Activated naive CD8-positive, alpha-beta T cell treated with anti-CD3 and anti-CD28 coated beads for 36 hours (primary cell): Measurements from ENCODE around the gene PFKFB3. TPM values are rescaled to one million over a fixed set of nuclear protein-coding genes. Genes with fewer than 3 reads are reported as not detected.
"Not testable (repeated sequence)": the region's sequence is repeated elsewhere in the genome, so short reads cannot be mapped to it uniquely, and the experiment has no call there.

Experiments
- DNase-seq: peaks from one replicate; pipeline ENCODE4 v3.0.0; 2021
- H3K27ac Mint-ChIP-seq: one replicate; pipeline ENCODE4 v1.8.0; 2022; ENCODE audit warnings: mild to moderate bottlenecking, moderate library complexity, mixed read lengths
- H3K27me3 Mint-ChIP-seq: one replicate; pipeline ENCODE4 v1.8.0; 2022; ENCODE audit warnings: mild to moderate bottlenecking, mixed read lengths
- H3K36me3 Mint-ChIP-seq: one replicate; pipeline ENCODE4 v1.8.0; 2021; ENCODE audit warnings: mild to moderate bottlenecking, mixed read lengths
- H3K4me1 Mint-ChIP-seq: one replicate; pipeline ENCODE4 v1.8.0; 2021; ENCODE audit warnings: mixed read lengths
- H3K4me3 Mint-ChIP-seq: one replicate; pipeline ENCODE4 v1.8.0; 2022; ENCODE audit warnings: mild to moderate bottlenecking, moderate library complexity, mixed read lengths
- H3K9me3 Mint-ChIP-seq: one replicate; pipeline ENCODE4 v1.8.0; 2022; ENCODE audit warnings: mixed read lengths
- total RNA-seq, 2 experiments: library from RNA; stranded (reverse); gene quantifications; one replicate each; pipeline ENCODE4 v1.2.3, GENCODE V29; 2021

PFKFB3 gene
- total RNA-seq, 2 experiments from 2014 or later: 72.6 to 73.0 TPM

DNA sequence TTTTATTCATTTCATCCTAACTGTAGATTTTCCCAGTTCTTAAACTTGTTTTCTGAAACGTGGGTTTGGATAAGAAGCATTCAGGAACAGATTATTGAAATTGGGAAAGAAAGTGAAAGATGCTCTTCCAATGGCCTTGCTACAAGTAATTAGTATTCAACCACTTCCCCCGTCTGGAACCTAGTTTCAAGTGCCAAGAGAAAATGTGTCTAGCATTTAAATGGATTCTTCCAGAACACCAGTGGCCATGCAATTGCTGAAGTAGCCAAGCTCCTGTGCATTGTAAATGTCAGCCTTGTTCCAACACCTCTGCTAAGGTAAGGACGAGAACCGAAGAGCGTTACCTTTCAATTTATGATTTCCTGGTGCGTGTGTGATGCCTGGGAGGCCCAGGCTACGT, 68.2 kb downstream of the PFKFB3 start:
- Mint-ChIP-seq H3K27me3 (no peaks in the 10 kb centered on the region), H3K27ac (peak overlapping the region; percentile 94), H3K4me3 (peak overlapping the region; percentile 46), H3K9me3 (peaks cover 8% of the 10 kb centered on the region), H3K36me3 (peaks cover 22% of the 10 kb centered on the region), H3K4me1 (peaks cover 55% of the 10 kb centered on the region)
- DNase-seq: no peak

DNA sequence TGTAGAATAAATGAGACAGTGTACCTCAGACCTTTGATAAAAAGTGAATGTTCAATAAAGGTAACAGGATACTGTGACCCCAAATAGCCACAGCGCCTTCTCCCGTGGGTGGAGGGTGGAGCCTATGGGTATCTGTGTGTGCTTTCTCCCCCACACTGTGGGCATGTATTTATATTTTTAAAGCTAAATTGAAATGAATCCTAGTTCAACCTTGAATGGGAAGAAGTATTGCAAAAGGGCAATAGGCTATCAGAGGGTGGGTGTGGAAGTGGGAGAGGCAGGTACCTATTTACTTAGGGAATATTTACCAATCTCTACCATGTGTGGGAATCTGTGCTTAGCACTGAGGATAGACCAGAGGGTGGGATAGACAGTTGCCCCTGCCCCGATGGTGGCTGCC, 68.9 kb downstream of the PFKFB3 start:
- H3K27me3 Mint-ChIP-seq: no peaks in the 10 kb centered on the region
- peaks cover 8% of the 10 kb centered on the region for H3K9me3 Mint-ChIP-seq
- no peak overlapping the region for H3K4me3 Mint-ChIP-seq
- peaks cover 56% of the 10 kb centered on the region for H3K4me1 Mint-ChIP-seq
- peak; percentile 20 for DNase-seq
- peak overlapping the region; percentile 94 for H3K27ac Mint-ChIP-seq
- H3K36me3 Mint-ChIP-seq: peaks cover 22% of the 10 kb centered on the region

DNA sequence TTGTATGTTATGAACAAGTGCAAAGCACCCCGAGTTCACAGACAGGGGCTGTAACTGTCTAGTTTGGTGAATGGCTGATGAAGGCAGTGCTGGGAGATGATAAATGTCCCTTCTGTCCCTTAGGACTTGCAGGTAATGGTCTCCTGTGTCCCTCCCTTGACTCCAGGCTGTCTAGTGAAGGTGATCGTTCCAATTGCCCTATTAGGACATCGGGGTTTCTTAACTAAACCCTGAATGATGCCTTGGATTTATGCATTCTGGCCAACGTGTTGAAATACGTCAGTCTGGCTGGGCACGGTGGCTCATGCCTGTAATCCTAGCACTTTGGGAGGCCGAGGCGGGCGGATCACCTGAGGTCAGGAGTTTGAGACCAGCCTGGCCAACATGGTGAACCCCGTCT, 69.4 kb downstream of the PFKFB3 start:
- Mint-ChIP-seq H3K27ac (peak overlapping the region; percentile 62), H3K27me3 (no peaks in the 10 kb centered on the region), H3K9me3 (peaks cover 12% of the 10 kb centered on the region), H3K4me3 (no peak overlapping the region), H3K4me1 (peaks cover 55% of the 10 kb centered on the region), H3K36me3 (peaks cover 24% of the 10 kb centered on the region)
- DNase-seq: no peak

DNA sequence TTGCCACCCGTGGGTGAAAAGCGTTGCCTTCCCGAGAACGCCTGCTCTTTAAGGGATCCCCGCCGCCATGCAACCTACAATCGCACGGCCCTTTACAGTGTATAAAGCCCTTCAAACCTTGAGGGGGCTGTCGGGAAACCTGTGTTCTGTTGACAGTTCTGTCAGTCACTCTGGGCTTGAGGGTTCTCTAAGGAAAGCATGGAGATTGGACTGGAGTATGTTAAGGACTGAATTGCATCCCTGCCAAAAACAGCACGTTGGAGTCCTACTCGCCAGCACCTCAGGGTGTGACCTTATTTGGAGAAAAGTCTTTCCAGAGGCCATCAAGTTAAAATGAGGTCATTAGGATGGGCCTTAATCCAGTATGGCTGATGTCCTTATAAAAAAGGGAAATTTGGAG, 70.6 kb downstream of the PFKFB3 start:
- no peaks in the 10 kb centered on the region for H3K27me3 Mint-ChIP-seq
- H3K4me3 Mint-ChIP-seq: no peak overlapping the region
- H3K27ac Mint-ChIP-seq: peak overlapping the region; percentile 38
- H3K4me1 Mint-ChIP-seq: peaks cover 48% of the 10 kb centered on the region
- H3K9me3 Mint-ChIP-seq: peaks cover 14% of the 10 kb centered on the region
- DNase-seq: no peak
- peaks cover 28% of the 10 kb centered on the region for H3K36me3 Mint-ChIP-seq

GRCh38 chr10:6274040-6274439, 71.3 kb downstream of the PFKFB3 start:
- peaks cover 47% of the 10 kb centered on the region for H3K4me1 Mint-ChIP-seq
- peak overlapping the region; percentile 28 for H3K27ac Mint-ChIP-seq
- no peaks in the 10 kb centered on the region for H3K27me3 Mint-ChIP-seq
- no peak overlapping the region for H3K4me3 Mint-ChIP-seq
- H3K36me3 Mint-ChIP-seq: peaks cover 27% of the 10 kb centered on the region
- peaks cover 14% of the 10 kb centered on the region for H3K9me3 Mint-ChIP-seq
- no peak for DNase-seq

DNA sequence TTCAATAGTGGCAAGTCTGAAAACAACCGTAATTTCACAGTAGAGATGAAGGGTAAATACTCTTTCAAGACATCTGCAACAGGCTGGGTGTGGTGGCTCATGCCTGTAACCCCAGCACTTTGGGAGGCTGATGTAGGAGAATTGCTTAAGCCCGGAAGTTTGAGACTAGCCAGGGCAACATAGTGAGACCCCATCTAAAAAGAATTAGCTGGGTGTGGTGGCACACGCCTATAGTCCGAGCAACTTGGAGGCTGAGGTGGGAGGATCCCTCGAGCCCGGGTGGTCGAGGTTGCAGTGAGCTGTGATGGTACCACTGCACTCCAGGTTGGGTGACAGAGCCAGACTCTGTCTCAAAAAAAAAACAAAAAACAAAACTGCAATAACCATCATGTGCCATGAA, 71.8 kb downstream of the PFKFB3 start:
- Mint-ChIP-seq H3K4me1 (peaks cover 42% of the 10 kb centered on the region), H3K27ac (peak overlapping the region; percentile 89), H3K4me3 (no peak overlapping the region), H3K9me3 (peaks cover 14% of the 10 kb centered on the region), H3K27me3 (no peaks in the 10 kb centered on the region), H3K36me3 (peaks cover 23% of the 10 kb centered on the region)
- DNase-seq: no peak

DNA sequence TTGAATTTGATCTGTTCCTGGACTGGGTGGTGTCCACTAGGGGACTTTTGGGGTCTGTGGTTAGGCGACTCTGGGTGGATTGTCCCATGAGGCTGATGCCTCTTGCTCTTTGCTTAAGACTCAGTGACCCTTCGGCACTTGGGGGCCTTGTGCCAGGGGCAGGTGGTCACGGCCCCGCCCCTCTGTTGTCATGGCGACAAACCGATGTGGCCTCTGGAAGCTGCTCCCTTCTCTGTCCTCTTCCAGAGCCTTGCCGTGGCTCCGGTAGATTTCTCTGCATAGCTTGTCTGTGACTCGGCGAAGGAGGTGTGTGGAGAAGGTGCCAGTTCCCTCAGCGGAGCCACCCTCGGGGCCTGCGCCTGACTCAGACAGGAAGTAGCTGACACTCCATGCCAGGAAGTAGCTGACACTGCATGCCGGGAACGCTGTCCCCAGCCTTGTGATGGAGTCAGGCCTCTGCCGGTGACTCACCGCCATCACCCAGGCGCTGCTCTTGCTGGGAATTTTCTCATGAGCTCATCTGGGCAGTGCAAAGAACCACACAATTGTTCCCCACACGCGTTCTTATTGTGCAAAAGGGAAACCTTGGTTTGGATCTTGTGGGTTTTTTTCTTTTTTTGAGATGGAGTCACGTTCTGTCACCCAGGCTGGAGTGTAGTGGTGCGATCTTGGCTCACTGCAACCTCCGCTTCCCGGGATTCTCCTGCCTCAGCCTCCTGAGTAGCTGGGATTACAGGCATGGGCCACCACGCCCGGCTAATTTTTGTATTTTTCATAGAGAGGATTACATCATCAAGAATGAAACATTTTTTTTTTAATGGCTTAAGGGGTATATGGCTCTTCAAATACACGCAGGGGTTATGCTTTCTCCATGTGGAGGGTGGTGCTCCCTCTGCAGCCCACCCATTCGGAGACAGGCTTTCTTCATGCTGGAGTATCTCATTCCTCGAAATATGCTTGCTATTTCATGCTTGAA, 72.6 kb downstream of the PFKFB3 start:
- Mint-ChIP-seq H3K9me3 (peaks cover 12% of the 10 kb centered on the region), H3K27ac (peak overlapping the region; percentile 89), H3K36me3 (peaks cover 19% of the 10 kb centered on the region), H3K27me3 (no peaks in the 10 kb centered on the region), H3K4me3 (peak overlapping the region; percentile 69), H3K4me1 (peaks cover 38% of the 10 kb centered on the region)
- DNase-seq: peak; percentile 88

DNA sequence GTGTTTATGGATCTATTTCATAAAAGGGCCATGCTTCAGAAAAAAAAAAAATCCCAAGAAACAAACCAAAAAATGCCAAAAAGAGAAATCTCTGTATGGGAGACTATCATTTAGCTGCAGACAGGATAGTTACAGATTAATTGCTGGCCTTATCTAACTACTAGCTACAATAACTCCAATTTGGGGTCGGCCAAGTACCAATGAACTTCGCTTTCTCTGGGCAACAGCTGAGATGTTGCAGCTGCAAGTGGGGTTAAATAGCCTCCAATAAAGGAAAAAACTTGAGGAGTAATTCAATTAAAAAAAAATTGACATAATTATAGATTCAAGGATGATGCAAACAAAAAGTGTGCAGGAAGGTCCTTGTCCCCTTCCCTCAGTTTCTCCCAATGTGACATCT, 73.6 kb downstream of the PFKFB3 start:
- peaks cover 32% of the 10 kb centered on the region for H3K4me1 Mint-ChIP-seq
- peaks cover 11% of the 10 kb centered on the region for H3K36me3 Mint-ChIP-seq
- H3K9me3 Mint-ChIP-seq: peaks cover 6% of the 10 kb centered on the region
- H3K27ac Mint-ChIP-seq: no peak overlapping the region
- H3K4me3 Mint-ChIP-seq: no peak overlapping the region
- DNase-seq: no peak
- H3K27me3 Mint-ChIP-seq: no peaks in the 10 kb centered on the region

- H3K4me3 Mint-ChIP-seq: no peak overlapping the region
- peaks cover 10% of the 10 kb centered on the region for H3K36me3 Mint-ChIP-seq
- no peak overlapping the region for H3K27ac Mint-ChIP-seq
Measured at GRCh38 chr10:6278519-6279120, 75.9 kb downstream of the PFKFB3 start.

GRCh38 chr10:6279540-6280267, 77.0 kb downstream of the PFKFB3 start:
- Mint-ChIP-seq H3K4me3 (no peak overlapping the region), H3K36me3 (peaks cover 10% of the 10 kb centered on the region), H3K27me3 (no peaks in the 10 kb centered on the region), H3K9me3 (peaks cover 6% of the 10 kb centered on the region), H3K4me1 (peaks cover 22% of the 10 kb centered on the region), H3K27ac (no peak overlapping the region)
- no peak for DNase-seq

More at GRCh38 chr10:6278519-6279120, 75.9 kb downstream of the PFKFB3 start:
- Mint-ChIP-seq H3K4me1 (peaks cover 22% of the 10 kb centered on the region), H3K27me3 (no peaks in the 10 kb centered on the region), H3K9me3 (peaks cover 6% of the 10 kb centered on the region)
- no peak for DNase-seq

DNA sequence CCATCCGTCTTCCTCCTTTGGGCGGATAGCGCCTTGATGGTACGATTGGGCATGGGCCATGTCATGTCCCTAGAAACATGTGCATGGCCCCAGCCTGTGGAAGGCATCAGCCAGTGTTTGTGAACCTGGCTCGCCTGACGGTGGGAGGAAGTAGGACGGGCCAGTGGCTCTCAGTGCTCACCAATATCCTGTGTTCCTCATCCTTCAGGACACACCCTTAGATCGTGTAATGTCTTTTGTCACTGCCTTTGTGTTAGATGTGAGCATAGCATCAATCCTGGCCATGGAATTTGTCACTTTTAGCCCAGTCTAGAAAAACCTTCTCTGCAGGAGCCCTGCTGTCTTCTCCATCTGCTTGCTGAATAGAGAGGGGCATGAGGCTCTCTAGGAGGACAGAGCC, 77.6 kb downstream of the PFKFB3 start:
- Mint-ChIP-seq H3K36me3 (peaks cover 6% of the 10 kb centered on the region), H3K27me3 (no peaks in the 10 kb centered on the region), H3K9me3 (peaks cover 6% of the 10 kb centered on the region), H3K4me1 (peaks cover 17% of the 10 kb centered on the region), H3K4me3 (no peak overlapping the region), H3K27ac (no peak overlapping the region)
- DNase-seq: no peak

- no peak overlapping the region for H3K4me3 Mint-ChIP-seq
- no peaks in the 10 kb centered on the region for H3K27me3 Mint-ChIP-seq
- H3K36me3 Mint-ChIP-seq: peaks cover 2% of the 10 kb centered on the region
- no peak for DNase-seq
- H3K4me1 Mint-ChIP-seq: peaks cover 7% of the 10 kb centered on the region
- peaks cover under 1% of the 10 kb centered on the region for H3K9me3 Mint-ChIP-seq
- no peak overlapping the region for H3K27ac Mint-ChIP-seq
Measured at GRCh38 chr10:6282454-6282958, 79.8 kb downstream of the PFKFB3 start.

GRCh38 chr10:6283655-6284054, 80.9 kb downstream of the PFKFB3 start:
- peaks cover 7% of the 10 kb centered on the region for H3K4me1 Mint-ChIP-seq
- H3K27me3 Mint-ChIP-seq: no peaks in the 10 kb centered on the region
- DNase-seq: no peak
- H3K27ac Mint-ChIP-seq: no peak overlapping the region
- no peaks in the 10 kb centered on the region for H3K9me3 Mint-ChIP-seq
- H3K4me3 Mint-ChIP-seq: no peak overlapping the region
- H3K36me3 Mint-ChIP-seq: no peaks in the 10 kb centered on the region

DNA sequence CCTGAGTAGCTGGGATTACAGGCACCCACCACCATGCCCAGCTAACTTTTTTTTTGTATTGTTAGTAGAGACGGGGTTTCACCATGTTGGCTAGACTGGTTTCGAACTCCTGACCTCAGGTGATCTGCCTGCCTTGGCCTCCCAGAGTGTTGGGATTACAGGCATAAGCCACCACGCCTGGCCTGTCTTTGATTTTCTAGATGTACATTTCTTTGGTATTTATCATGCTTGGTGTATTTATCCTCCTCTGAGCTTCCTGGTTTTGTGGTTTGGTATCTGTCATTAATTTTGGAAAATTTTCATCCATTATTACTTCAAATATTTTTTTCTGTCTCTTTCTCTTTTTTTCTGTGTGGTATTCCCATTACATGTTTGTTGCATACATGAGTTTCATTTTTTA, 87.9 kb downstream of the PFKFB3 start:
- Mint-ChIP-seq H3K4me1 (peaks cover 26% of the 10 kb centered on the region), H3K9me3 (peaks cover 11% of the 10 kb centered on the region)
- H3K36me3 Mint-ChIP-seq, H3K27me3 Mint-ChIP-seq, H3K27ac Mint-ChIP-seq, DNase-seq, H3K4me3 Mint-ChIP-seq: not testable (repeated sequence)

DNA sequence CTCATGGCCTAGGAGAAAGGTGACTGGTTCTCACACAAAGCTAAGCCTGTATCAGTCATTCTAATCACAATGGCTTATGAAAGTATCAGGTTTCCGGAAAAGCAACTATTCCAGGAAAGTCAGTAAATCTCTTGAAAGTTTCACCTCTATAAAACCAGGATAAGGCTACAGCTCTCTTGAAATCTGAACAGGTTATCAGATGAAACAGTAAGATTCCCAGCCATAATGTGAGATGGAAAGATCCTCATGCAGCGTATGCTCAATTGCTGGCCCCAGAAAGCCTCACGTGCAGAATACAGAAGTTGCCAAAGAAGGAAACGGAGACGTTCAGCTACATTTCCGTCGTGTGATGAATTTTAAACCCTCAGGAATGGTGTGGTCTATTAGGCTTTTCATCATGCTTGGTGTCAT, 90.0 kb downstream of the PFKFB3 start:
- H3K4me1 Mint-ChIP-seq: peaks cover 41% of the 10 kb centered on the region
- no peak overlapping the region for H3K4me3 Mint-ChIP-seq
- H3K27me3 Mint-ChIP-seq: no peaks in the 10 kb centered on the region
- peak overlapping the region; percentile 26 for H3K27ac Mint-ChIP-seq
- H3K36me3 Mint-ChIP-seq: peaks cover 16% of the 10 kb centered on the region
- H3K9me3 Mint-ChIP-seq: peaks cover 13% of the 10 kb centered on the region
- no peak for DNase-seq
